GM18499 (cell line): ENCODE measurements around the gene C11orf87.

Experiments used
- ATAC-seq: cut with Tn5 transposase; IDR thresholded peaks from one replicate; pipeline ENCODE4 v1.9.1; 2021; ENCODE audit warnings: moderate number of reproducible peaks; ENCODE audit not compliant: insufficient read depth, unreplicated experiment

Gene C11orf87

GRCh38 chr11:109435121-109435742 lies 13.2 kb downstream of the C11orf87 start:
- ATAC-seq, result no peak

DNA sequence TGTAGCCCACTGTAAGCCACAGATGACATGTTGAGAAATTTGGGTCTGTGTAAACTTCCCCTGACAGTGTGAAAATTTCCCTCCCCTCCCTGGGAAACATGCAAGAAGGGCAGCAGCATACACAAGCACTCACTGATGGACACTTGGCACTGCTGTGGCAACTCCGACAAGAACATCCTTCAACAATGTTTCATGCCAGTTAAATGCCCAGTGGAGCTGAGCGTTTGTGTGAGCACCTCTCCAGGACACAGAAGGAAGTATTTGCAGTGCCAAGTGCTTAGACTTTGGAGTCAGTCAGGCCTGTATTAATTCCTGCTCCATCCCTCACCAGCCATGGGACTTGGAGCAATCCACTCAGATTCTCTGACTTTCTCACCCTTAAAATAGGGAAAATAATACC lies 17.7 kb downstream of the C11orf87 start:
- ATAC-seq, result no peak

- ATAC-seq, result no peak
Observed at GRCh38 chr11:109443052-109443451, 21.1 kb downstream of the C11orf87 start.

DNA sequence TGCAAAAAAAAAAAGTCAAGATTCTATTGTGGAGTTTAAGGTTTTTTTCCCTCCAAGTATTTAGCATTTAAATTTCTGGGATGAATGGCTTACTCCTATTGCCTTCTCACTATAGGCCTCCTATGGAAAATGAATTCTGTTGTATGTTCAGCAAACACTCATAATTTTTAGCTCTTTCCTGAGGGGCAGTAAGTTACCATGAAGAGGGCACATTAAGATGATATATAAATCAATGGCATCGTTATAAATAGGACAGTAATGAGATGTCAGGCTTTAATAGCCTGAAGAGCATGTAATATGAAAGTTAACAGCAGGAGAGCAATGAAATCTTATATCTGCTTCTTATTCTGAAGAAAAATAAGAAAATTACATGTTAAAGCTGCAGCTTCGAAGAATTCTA lies 32.9 kb downstream of the C11orf87 start:
- ATAC-seq, result no peak
